ENCODE results near the gene MACROD2.
"Not testable (repeated sequence)": the region's sequence is repeated elsewhere in the genome, so short reads cannot be mapped to it uniquely, and the experiment has no call there.

The MACROD2 gene

DNA sequence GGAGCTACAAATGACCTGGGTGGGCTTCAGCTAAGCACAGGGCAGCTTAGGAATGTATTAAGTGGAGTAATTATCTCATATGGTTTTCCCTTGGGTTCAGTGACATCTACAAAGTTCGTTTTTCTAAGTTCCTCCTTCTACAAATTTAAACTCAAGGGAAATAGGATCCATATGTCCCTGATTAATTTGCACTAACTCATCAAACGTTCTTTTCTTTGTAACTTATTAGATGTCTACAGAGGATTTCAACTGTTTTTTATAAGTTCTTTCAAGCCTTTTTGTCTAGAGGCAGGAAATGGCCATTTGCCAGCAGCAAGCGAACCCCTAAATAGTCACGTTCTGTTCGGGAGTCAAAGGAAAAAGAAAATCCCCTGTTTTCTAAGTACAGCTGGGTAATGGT, 1517.6 kb downstream of the MACROD2 start:
- no peak for DNase-seq

DNA sequence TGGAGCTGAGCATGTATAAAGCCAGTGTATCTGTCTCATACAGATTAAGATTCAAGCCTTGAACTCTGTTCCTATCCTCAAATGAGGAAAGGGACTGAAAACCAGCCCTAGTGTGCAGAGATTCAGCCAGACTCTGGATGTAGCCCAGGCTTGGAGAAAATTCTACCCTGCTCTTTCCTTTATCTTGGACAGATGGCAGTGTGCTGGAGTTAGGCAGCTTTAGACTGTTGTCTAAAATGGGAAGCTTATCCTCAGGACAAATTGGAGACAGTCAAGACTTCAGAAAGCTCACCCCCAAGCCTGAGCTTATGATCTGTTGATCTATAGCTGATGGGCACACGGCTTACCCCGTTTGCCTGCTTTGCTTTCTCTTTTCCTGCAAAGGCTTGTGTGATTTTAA, 1520.4 kb downstream of the MACROD2 start:
- no peak for DNase-seq

DNA sequence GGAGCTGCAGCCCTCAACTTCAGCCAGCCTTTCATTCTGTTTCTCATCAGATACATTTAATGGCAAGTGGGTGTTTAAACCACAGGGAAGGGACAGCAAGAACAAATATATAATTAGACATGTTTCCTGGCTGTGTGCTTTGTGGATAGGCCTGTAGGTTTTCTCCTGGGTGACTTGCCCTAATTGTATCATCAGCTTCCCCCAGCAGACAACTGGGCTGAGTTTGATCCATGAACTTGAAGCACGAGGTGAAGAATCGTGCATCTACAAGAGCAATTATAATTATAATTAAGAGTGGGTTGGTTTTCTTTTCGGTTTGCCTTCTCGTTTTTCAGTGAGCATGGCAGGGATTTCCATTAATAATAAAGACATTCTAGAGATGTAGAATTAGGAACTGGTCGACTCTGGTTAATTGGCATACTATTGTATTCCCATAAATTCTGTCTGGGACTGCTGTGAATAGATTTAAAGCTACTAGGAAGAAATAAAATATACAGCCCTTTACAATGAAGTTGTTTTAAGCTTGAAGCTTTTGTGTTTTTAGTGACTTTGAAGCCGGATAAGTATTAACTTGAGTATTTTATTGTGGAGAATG, 1525.7 kb downstream of the MACROD2 start:
- DNase-seq, result no peak

DNA sequence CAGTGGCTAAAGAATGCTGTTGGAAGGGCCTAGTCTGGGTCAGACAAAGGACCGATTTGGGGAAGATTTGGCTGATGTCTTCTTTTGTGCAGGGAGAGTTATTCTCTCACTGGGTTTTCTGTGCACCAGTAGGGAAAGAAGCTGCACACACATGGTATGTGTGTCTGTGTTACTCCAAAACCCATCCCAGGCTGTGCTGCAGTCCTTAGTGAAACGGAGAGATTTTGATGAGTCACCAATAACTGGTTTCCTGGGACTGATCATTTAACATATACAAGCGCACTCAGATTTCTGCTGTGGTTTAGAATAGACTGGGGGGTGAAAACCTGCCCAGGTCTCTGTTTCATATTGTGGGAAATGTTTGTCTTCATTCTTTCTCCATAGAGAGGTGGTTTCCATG, 1528.1 kb downstream of the MACROD2 start:
- DNase-seq, result no peak

GRCh38 chr20:15528391-15529111, 1533.2 kb downstream of the MACROD2 start:
- DNase-seq, result no peak

- DNase-seq, result no peak
These were observed 1540.5 kb downstream of the MACROD2 start for GRCh38 chr20:15535863-15536262.

DNA sequence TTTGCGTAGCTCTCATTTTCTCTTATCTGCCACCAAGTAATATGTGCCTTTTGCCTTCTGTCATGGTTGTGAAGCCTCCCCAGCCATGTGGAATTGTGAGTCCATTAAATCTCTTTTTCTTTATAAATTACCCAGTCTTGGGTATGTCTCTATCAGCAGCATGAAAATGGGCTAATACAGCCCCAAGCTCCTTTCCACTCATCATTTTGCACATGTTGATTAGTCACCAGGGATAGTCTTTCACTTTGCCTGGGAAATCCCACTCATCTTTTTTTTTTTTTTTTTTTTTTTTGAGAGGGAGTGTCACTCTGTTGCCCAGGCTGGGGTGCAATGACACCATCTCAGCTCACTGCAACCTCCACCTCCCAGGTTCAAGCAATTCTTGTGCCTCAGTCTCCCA, 1541.9 kb downstream of the MACROD2 start:
- DNase-seq, result not testable (repeated sequence)

DNA sequence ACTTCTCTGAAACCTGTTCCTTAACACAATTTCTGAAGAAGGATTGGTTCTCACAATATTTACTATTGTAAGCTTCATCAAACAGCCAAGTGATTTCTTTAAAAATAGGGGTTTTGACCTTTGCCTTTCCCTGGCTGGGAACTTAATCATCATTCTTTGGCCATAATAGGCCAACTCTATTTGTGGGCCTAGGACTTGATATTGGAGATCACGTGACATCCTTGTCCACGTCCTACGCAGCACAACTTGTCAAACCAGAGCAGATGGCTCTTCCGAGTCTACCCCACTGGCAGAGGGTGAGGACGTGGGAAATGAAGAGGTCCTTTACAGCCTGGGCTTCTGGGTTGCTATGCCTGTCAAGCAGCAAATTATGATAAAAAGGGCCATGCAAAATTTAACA, 1547.3 kb downstream of the MACROD2 start:
- no peak for DNase-seq

- DNase-seq, result no peak
These were observed 1549.4 kb downstream of the MACROD2 start for GRCh38 chr20:15544742-15545141.

DNA sequence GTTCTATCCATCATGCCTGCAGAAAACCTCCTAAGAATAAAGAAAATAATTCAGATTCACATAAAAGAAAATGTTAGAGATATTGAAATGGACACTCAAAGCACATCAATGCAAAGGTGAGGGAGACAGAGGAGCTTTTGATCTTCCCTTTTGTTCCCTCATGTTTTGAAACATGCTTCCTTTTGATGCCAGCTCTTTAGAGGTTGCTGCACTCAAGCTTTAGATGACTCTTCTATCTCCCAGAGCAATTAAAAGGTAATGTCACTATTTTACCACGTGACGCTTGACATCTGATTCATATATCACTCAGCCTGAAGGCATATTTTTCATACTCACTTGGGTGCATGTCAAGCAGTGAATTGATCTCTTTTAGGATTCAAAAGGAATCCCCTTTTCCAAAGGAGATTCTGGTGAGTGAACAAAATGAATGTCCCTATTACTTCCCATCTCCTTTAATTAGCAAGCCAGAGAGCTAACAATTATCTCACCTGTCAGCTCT, 1551.3 kb downstream of the MACROD2 start:
- DNase-seq, result no peak

DNA sequence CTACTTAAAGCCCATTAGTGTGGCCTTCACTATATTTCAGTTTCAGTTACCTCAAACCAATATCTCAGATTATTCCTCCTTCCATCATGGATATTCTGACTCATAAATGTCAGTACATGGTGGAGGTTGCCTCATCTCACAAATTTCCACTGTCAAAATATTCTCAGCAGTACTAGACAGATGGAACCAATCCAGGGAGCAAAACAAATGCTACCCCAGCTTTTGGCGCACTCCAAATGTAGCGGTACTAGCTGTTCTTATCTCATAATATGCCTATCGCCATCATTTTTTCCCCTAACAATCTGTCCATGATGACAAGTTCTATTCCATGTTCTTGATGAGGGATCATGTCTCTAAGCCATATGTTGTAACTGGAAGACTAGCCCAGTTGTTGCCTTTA, 1551.8 kb downstream of the MACROD2 start:
- DNase-seq, result no peak

GRCh38 chr20:15550116-15550870, 1555.0 kb downstream of the MACROD2 start:
- no peak for DNase-seq

GRCh38 chr20:15555913-15556312, 1560.6 kb downstream of the MACROD2 start:
- DNase-seq, result no peak

DNA sequence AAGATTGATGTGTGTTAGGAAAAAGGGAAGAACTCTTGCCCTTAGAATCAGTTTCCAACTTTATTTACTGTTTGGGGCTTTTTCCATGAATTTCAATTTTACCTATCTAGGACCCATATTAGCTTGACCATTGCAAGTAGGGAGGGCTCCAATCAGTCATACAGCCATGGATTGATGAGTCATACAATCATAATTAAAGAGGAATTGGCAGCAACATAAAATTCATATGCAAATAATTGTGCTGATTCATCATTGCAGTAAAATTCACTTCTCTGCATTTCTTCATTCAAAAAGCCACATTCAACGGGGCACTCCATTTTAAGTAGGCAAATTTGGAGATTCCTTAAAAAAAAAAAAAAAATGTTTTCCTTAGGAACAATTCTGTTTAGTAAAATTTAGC, 1561.6 kb downstream of the MACROD2 start:
- no peak for DNase-seq

DNA sequence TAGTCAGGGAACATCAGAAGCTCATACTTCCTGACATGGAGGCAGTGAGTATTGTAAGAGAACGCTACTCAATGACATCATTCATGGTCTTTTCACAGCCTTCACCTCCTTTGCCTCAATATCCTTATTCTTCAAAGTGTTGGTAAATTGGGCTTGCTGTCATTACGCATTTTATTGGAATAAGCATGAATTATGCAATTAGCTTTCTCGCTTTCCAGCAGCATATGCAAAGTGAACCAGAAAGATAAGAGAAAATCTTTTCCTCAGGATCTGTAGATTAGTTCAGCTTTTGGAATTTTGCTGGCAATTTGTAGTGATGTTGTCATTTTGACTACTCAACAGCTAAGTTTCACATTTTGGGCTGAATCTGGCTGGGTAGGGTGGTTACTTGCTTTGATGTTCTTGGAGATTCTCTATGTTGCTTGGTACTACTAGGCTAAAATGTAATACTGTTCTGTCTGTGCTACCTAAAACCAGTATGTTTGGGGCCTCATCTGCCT, 1565.8 kb downstream of the MACROD2 start:
- DNase-seq, result no peak

DNA sequence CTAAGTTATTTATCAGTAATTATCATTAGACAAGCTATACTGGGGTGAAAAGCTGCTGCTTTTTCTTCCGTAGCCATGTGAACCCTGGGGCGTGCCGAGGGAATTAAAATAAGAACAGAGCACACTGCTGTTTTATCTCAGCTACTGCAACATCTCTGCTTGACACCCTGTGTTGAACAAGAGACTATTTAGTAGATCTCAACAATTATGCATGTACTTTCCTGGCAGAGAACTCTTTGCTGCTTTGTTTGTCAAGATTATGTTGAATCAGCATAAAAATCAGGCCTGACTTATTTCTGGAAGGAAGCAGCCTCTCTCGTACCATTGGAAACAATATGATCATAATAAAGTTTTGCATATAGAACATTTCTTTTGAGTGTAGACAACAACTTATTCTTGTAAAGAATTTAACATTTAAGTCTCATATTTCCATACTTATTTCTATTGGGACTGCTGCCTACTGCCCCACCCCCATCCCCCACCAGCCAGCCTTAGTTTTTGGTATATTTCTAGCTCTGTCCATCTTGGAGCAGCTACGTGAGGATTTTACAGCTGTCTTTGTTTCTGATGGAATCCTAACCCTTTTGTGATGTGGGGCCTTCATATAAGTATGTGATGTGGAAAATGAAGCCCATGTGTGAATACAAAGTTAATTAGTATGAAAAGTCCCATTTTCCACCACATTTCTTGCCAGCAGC, 1566.5 kb downstream of the MACROD2 start:
- DNase-seq, result no peak

- no peak for DNase-seq
These were observed 1568.5 kb downstream of the MACROD2 start for GRCh38 chr20:15563836-15564235.

DNA sequence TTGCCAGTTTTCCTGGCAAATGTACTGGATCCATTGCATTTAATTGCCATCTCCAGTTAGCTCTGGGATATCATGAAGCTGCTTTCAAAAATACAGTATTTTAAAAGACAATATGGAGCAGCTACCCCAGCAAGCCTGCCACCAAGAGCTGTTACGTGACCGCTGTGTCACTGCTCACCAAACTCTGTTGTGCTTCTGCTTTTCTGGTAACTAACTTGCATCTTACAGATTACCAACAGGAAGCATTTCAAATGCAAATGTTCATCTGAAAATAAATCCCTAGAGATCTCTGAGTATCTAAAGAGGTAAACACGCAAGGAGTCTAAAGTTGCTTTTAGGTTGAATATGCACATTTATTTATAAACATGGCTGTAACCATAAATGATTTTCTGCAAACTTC, 1569.7 kb downstream of the MACROD2 start:
- no peak for DNase-seq

DNA sequence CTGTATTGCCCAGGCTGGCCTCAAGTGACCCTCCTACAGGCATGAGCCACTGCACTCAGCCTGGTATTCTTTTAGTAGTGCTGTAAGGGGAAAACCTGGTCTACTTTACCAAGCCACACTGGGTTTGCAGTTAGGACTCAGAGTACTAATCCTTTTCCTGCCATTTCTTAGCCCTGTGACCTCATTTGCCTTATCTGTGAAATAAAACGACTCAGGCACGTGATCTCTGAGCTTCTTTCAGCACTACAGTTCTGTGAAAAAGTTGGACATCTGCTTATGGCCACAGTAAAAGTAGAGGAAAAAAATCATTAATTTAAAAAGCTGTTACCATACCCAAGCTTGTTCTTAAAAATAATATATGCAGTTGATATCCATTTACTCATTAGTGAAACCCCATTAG, 1570.5 kb downstream of the MACROD2 start:
- no peak for DNase-seq

DNA sequence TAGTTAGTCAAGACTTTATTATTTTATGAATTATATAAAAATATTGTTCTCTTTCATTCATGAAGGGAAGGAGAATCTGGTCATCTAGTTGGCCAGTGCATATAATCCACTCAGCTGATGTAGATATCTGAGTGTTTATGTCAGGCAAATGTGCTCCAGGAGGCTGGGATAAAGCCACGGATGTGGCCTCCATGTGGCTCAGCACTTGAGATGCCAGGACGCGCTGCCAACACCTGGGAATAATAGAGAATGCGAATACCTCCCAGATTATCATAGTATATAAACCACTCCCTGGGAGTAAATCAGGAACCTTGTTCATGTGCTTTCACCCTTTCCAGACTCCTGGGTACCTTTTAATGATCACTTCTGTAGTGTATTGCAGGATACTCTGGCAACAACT, 1571.9 kb downstream of the MACROD2 start:
- no peak for DNase-seq

- DNase-seq, result no peak
These were observed 1574.8 kb downstream of the MACROD2 start for GRCh38 chr20:15570156-15570555.

- DNase-seq, result no peak
These were observed 1575.7 kb downstream of the MACROD2 start for GRCh38 chr20:15571056-15571455.

DNA sequence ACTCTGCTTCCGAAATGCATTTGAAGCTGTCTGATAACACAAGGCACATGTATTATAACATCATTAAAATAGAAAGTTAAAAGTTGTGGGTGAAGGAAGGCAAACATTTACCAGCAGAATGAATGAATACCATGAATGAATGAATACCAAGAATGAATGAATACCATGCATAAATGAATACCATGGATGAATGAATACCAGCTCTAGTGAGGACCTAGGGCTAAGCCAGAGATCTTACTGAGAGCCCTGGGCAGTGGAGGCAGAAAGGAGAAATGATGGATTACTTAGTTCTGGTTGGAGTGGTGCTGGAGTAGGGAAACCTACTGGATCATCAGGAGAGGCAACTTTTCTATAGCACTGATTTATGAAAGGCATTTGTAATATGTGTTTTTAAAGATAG, 1579.9 kb downstream of the MACROD2 start:
- DNase-seq, result no peak

Measured in left hindlimb (tissue), 1 donor.